HepG2 (cell line): ENCODE measurements around the gene SEC11A. TPM values are rescaled to one million over a fixed set of nuclear protein-coding genes. Genes with fewer than 3 reads are reported as not detected.

Experiments
- ATAC-seq: fragments of 200-7000 bp; cut with Tn5 transposase; 3 replicates; pipeline ENCODE4 v1.9.1; 2020; ENCODE audit warnings: mild to moderate bottlenecking, moderate library complexity
- BruUV-seq: library from RNA; stranded (reverse); fragments of 400-500 nt; replicated peaks from 2 replicates; lab custom pipeline; 2021; lab: Mats Ljungman, UMichigan
- CTCF ChIA-PET: fragments of 300-600 bp; formaldehyde crosslinking; extraction: SDS; loops from one replicate; lab custom pipeline; 2021; ENCODE audit warnings: low total read pairs, inconsistent platforms, low intra/inter-chr PET ratio; lab: Yijun Ruan, JAX
- POLR2A ChIA-PET: fragments of 350-600 bp; sonication (Branson Sonifier 250); formaldehyde crosslinking; loops from one replicate; lab custom pipeline; 2020; ENCODE audit warnings: antibody characterized with exemption, inconsistent platforms; lab: Yijun Ruan, JAX
- DNase-seq: peaks from one replicate; pipeline ENCODE4 v3.0.0-alpha.2; 2015; ENCODE audit warnings: low spot score
- FAIRE-seq: peaks from 3 replicates; lab custom pipeline; 2011; peaks lifted over from hg19 to GRCh38; lab: Jason Lieb, UNC
- H2AFZ ChIP-seq: one replicate; pipeline ENCODE4 v1.6.1; 2011; ENCODE audit warnings: low read length, inconsistent platforms
- H3K27ac ChIP-seq: fragments of 300-600 bp; 3 replicates; pipeline ENCODE4 v1.8.0; 2011; ENCODE audit warnings: mixed run types, mild to moderate bottlenecking, mixed read lengths, low read length, inconsistent platforms; ENCODE audit not compliant: insufficient read depth; ENCODE audit errors: extremely low read length
- H3K27me3 ChIP-seq, 2 experiments: fragments of 200-600 bp in 1 of 2; 2 replicates in 1 of 2; 3 replicates in 1 of 2; pipeline versions ENCODE4 v1.6.0 to v1.8.0; 2011; ENCODE audit warnings: low read length in 2 of 2, mild to moderate bottlenecking in 2 of 2, moderate library complexity in 2 of 2, inconsistent platforms in 1 of 2; ENCODE audit not compliant: insufficient read depth in 2 of 2, control insufficient read depth in 1 of 2
- H3K36me3 ChIP-seq, 2 experiments: fragments of 200-600 bp in 1 of 2; replicated peaks in 1 of 2; 2 replicates in 1 of 2; 3 replicates in 1 of 2; pipeline versions ENCODE4 v1.5.1 to v1.8.0; 2011; ENCODE audit warnings: low read length in 2 of 2, inconsistent platforms in 1 of 2; ENCODE audit not compliant: insufficient read depth in 2 of 2, control insufficient read depth in 1 of 2
- H3K4me1 ChIP-seq: 2 replicates; pipeline ENCODE4 v1.5.1; 2012; ENCODE audit warnings: low read length, inconsistent platforms; ENCODE audit not compliant: insufficient read depth
- H3K4me2 ChIP-seq: 2 replicates; pipeline ENCODE4 v1.6.0; 2011; ENCODE audit warnings: low read depth, low read length, inconsistent platforms
- H3K4me3 ChIP-seq, 3 experiments: fragments of 200-600 bp in 1 of 3; sonication (generic), shearing (Covaris generic) in 1 of 3; replicated peaks in 1 of 3; 2 replicates each; pipeline ENCODE4 v1.5.1; 2011 to 2016; ENCODE audit warnings: low read length in 3 of 3, inconsistent platforms in 2 of 3, low read depth in 2 of 3, mild to moderate bottlenecking in 2 of 3, control low read depth in 1 of 3, mixed read lengths in 1 of 3; ENCODE audit not compliant: insufficient read depth in 1 of 3
- H3K79me2 ChIP-seq: one replicate; pipeline ENCODE4 v1.6.1; 2011; ENCODE audit warnings: low read length, inconsistent platforms; ENCODE audit not compliant: insufficient read depth
- H3K9ac ChIP-seq: 2 replicates; pipeline ENCODE4 v1.6.0; 2011; ENCODE audit warnings: mild to moderate bottlenecking, low read depth, low read length, inconsistent platforms; ENCODE audit not compliant: insufficient read depth
- H3K9me3 ChIP-seq: 2 replicates; pipeline ENCODE4 v1.5.1; 2012; ENCODE audit warnings: mild to moderate bottlenecking, low read length
- H4K20me1 ChIP-seq: 2 replicates; pipeline ENCODE4 v1.6.0; 2011; ENCODE audit warnings: inconsistent platforms, mild to moderate bottlenecking, low read length, moderate library complexity; ENCODE audit not compliant: insufficient read depth
- CCAR2 ChIP-seq: fragments of 200-400 bp; formaldehyde crosslinking; optimal IDR thresholded peaks from 2 replicates; pipeline ENCODE3; 2018; ENCODE audit warnings: low read depth, mild to moderate bottlenecking, low read length, moderate library complexity
- CSRNP1 ChIP-seq: sonication (generic); formaldehyde crosslinking; IDR thresholded peaks from 2 replicates; pipeline ENCODE4 v1.8.1; 2023; ENCODE audit warnings: mild to moderate bottlenecking, missing genetic modification reagents
- EED ChIP-seq: sonication (generic); formaldehyde crosslinking; IDR thresholded peaks from 2 replicates; pipeline ENCODE4 v1.5.0; 2020; ENCODE audit warnings: mild to moderate bottlenecking, missing genetic modification reagents
- FOXP1 ChIP-seq, 2 experiments: fragments of 450-650 bp in 1 of 2; IDR thresholded peaks; 2 replicates each; pipeline ENCODE4 v1.6.1; 2017 to 2018; ENCODE audit warnings: antibody characterized with exemption in 1 of 2
- KAT8 ChIP-seq: IDR thresholded peaks from 2 replicates; pipeline ENCODE4 v1.6.1; 2016; ENCODE audit warnings: missing genetic modification reagents, missing compliant biosample characterization
- KDM4B ChIP-seq: sonication (generic); formaldehyde crosslinking; IDR thresholded peaks from 2 replicates; pipeline ENCODE4 v1.4.0; 2020; ENCODE audit warnings: missing genetic modification reagents
- MAX ChIP-seq: IDR thresholded peaks from 2 replicates; pipeline ENCODE4 v1.6.1; 2012; ENCODE audit warnings: inconsistent platforms
- MXI1 ChIP-seq: IDR thresholded peaks from 3 replicates; pipeline ENCODE4 v1.6.1; 2012; ENCODE audit warnings: low read depth, low read length, inconsistent platforms, borderline replicate concordance
- PHF5A ChIP-seq: IDR thresholded peaks from one replicate; pipeline ENCODE4 v1.6.1; 2018; ENCODE audit warnings: low read depth, missing genetic modification reagents; ENCODE audit not compliant: unreplicated experiment
- TAF15 ChIP-seq: fragments of 200-400 bp; formaldehyde crosslinking; IDR thresholded peaks from one replicate; pipeline ENCODE4 v1.6.1; 2018; ENCODE audit warnings: mild to moderate bottlenecking, low read depth, low read length; ENCODE audit not compliant: poor library complexity, severe bottlenecking
- ZHX2 ChIP-seq, 2 experiments: sonication (generic) in 1 of 2; formaldehyde crosslinking in 1 of 2; IDR thresholded peaks; 2 replicates each; pipeline versions ENCODE4 v1.6.1 to v1.9.0; 2014 to 2022; ENCODE audit warnings: antibody characterized with exemption in 1 of 2, borderline replicate concordance in 1 of 2, inconsistent platforms in 1 of 2, low read depth in 1 of 2, missing genetic modification reagents in 1 of 2
- ZNF143 ChIP-seq: sonication (generic); formaldehyde crosslinking; IDR thresholded peaks from 2 replicates; pipeline ENCODE4 v1.4.0; 2020; ENCODE audit warnings: missing genetic modification reagents
- ZNF34 ChIP-seq: sonication (generic); formaldehyde crosslinking; IDR thresholded peaks from 2 replicates; pipeline ENCODE4 v1.4.0; 2020; ENCODE audit warnings: mild to moderate bottlenecking, missing genetic modification reagents, borderline replicate concordance
- ZNF468 ChIP-seq: sonication (generic); formaldehyde crosslinking; IDR thresholded peaks from 2 replicates; pipeline ENCODE4 v1.8.0; 2022; ENCODE audit warnings: mild to moderate bottlenecking, moderate library complexity, missing genetic modification reagents
- ZNF510 ChIP-seq: sonication (generic); formaldehyde crosslinking; IDR thresholded peaks from 2 replicates; pipeline ENCODE4 v1.4.0; 2020; ENCODE audit warnings: low read depth, mild to moderate bottlenecking, missing genetic modification reagents
- ZNF547 ChIP-seq: sonication (generic); formaldehyde crosslinking; IDR thresholded peaks from 2 replicates; pipeline ENCODE4 v1.5.1; 2020; ENCODE audit warnings: mild to moderate bottlenecking, missing genetic modification reagents
- ZNF713 ChIP-seq: sonication (generic); formaldehyde crosslinking; IDR thresholded peaks from 2 replicates; pipeline ENCODE4 v1.4.0; 2020; ENCODE audit warnings: mild to moderate bottlenecking, missing genetic modification reagents
- WGBS: methylation state at CpG from one replicate; pipeline ENCODE4 v1.1.6; 2017; ENCODE audit warnings: low lambda C conversion rate; 5-methylcytosine and 5-hydroxymethylcytosine counted together
- in situ Hi-C: cut with HindIII; loops from 2 replicates; pipeline ENCODE4 v1.10.0; 2017; ENCODE audit warnings: low pct_unique_long_range_greater_than_20kb; ENCODE audit not compliant: extremely low pct_ligation_motif_present
- intact Hi-C: fragments of 100-400 bp; cut with micrococcal nuclease; formaldehyde crosslinking; loops from one replicate; pipeline ENCODE4 v1.10.0; 2022; ENCODE audit not compliant: unreplicated experiment
- polyA plus RNA-seq, 8 experiments: library from polyadenylated mRNA; depleted of rRNA in 3 of 8; stranded (reverse) in 7 of 8; unstranded in 1 of 8; fragments of >200 nt; fragmentation: Illumina TruSeq in 4 of 8; extraction: Trizol in 4 of 8; gene quantifications; 2 replicates each; pipeline versions ENCODE4 v1.2.1 to v1.2.3, GENCODE V29; 2011 to 2016; ENCODE audit warnings: low read depth in 4 of 8, missing spikeins in 1 of 8, mixed read lengths in 1 of 8; ENCODE audit not compliant: insufficient read depth in 1 of 8
- total RNA-seq, 5 experiments: library from RNA; depleted of rRNA; stranded (reverse); fragments of >200 nt; fragmentation: Illumina TruSeq; extraction: Trizol; gene quantifications; 2 replicates each; pipeline ENCODE4 v1.2.3, GENCODE V29; 2016; ENCODE audit warnings: low read depth in 1 of 5

The SEC11A gene
- total and polyA plus RNA-seq, 2 of the 13 experiments (the other 11 are each of a cell fraction or from before 2014, with no cell fraction given): 141 to 230 TPM

GRCh38 chr15:84625123-84625522, 90.8 kb downstream of the SEC11A start (continued):
- TF ChIP-seq CSRNP1 (CRISPR knock-in tag) (no peak), FOXP1 (IDR thresholded peaks at IDR 0.05) (no peak), FOXP1 (CRISPR knock-in tag; IDR thresholded peaks at IDR 0.05) (no peak), PHF5A (CRISPR knock-in tag) (no peak), ZNF34 (CRISPR knock-in tag) (no peak), KDM4B (CRISPR knock-in tag) (no peak), ZNF510 (CRISPR knock-in tag) (no peak), CCAR2 (no peak), TAF15 (no peak), MXI1 (no peak), EED (CRISPR knock-in tag) (no peak)

- WGBS: 64% methylated on average over 6 of the region's 7 CpGs
- in situ Hi-C loops (no loop called here), intact Hi-C loops (no loop called here)
- CTCF ChIA-PET: no interaction called here
- Histone ChIP-seq H3K9me3 (no peaks in the 10 kb centered on the region), H3K4me3 (no peak overlapping the region), H4K20me1 (no peaks in the 10 kb centered on the region), H3K27ac (peak overlapping the region; percentile 32), H3K36me3 (peaks cover 17 to 25% of the 10 kb centered on the region in 2 experiments), H3K4me2 (no peak overlapping the region), H3K4me1 (peaks cover 22% of the 10 kb centered on the region), H3K9ac (no peak overlapping the region), H2AFZ (no peak overlapping the region), H3K27me3 (no peaks in the 10 kb centered on the region), H3K79me2 (no peaks in the 10 kb centered on the region)
- no TSS peak for BruUV-seq
- DNase-seq (no peak), FAIRE-seq (no peak), ATAC-seq (peak; percentile 54)
- POLR2A ChIA-PET: interaction anchor here (0.9 to 3.3 kb wide), 5 partner anchors 9 to 27 kb away, joined by 3 to 32 read pairs (median 5); partner anchors contain the start of gene ZSCAN2
- TF ChIP-seq ZHX2 (IDR thresholded peaks at IDR 0.05; ENCODE audit: low read depth) (no peak), ZHX2 (CRISPR knock-in tag; IDR thresholded peaks at IDR 0.05; ENCODE audit: borderline replicate concordance) (no peak), ZNF143 (CRISPR knock-in tag) (no peak), ZNF547 (CRISPR knock-in tag) (no peak), KAT8 (no peak), MAX (0 out of 2 replicates have a peak, but pooled peaks have one; percentile 9), ZNF713 (no peak), ZNF468 (CRISPR knock-in tag) (no peak)
Measured at GRCh38 chr15:84624359-84624758, 91.6 kb downstream of the SEC11A start.
